Cardiac septum (tissue), 1 donor: ENCODE measurements around the gene MOB3B. TPM values are rescaled to one million over a fixed set of nuclear protein-coding genes. Genes with fewer than 3 reads are reported as not detected.
"Not testable (repeated sequence)": the region's sequence is repeated elsewhere in the genome, so short reads cannot be mapped to it uniquely, and the experiment has no call there.

ENCODE experiments used
- DNase-seq: peaks from one replicate; pipeline ENCODE4 v3.0.0-alpha.2; 2020; ENCODE audit warnings: low spot score
- intact Hi-C: fragments of 100-400 bp; cut with DNase I; formaldehyde crosslinking; loops from one replicate; pipeline ENCODE4 v1.14.0; 2022
- total RNA-seq: library from RNA; stranded (reverse); fragmentation: NEBNext Ultra II Directional; extraction: Animal tissue kit (Norgen Biotek cat#: 25700); gene quantifications from one replicate; pipeline ENCODE4 v1.2.1, GENCODE V29; 2021
- donor health status: DM: no; HTN: no; CAD: no.

Gene MOB3B
- total RNA-seq, 1 donor from 2014 or later: 0.51 TPM

DNA sequence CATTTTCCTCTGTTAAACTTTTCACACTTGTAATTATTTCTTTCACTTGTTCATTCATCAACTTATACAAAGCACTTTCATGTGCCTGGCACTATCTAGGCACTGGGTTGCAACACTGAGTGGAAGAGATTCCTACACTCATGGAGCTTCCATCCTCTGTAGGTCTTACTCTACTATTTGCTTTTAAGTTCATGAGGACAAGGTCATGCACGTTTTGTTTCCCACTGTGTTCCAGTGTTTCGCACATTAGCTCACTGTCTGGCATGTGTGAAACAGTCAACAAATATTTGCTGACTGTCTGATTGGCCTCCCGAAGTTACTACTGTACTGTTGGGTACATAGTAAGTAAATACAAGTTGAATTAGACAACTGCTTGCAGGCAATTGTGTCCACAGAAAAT, 93.4 kb downstream of the MOB3B start:
- intact Hi-C loops: no loop called here
- no peak for DNase-seq

DNA sequence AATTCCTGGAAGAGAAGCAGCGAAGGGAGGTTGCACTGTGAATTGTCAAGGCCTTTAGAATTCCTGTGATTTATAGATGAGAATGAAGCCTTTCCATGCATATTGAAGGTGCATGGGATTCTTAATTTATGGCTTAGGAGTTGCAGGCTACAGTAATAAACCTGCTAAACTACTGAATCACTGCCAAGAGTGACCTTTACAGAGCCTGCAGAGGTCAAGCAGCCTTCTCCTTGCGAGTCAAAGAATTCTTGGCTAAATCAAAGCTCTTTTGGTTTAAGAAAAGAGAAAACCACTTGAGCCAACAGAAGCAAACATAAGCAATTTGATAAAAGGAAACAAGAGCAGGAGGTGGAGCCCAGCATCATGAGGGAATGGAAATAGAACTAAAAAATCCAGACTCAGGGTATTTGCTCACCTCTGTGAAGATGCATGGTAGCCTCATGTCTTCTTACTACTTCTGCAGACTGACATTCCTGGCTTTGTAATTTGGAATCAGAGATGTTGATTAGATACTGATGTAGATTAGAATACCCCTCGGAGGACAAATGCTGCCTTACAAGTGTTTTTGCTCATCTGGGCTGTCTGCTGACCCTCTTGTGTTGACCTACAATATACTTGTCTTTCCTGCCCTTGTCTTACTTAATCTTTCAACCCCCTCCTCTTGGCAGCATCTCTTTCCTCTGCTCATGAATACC, 95.8 kb downstream of the MOB3B start:
- intact Hi-C loops: no loop called here
- DNase-seq: no peak

DNA sequence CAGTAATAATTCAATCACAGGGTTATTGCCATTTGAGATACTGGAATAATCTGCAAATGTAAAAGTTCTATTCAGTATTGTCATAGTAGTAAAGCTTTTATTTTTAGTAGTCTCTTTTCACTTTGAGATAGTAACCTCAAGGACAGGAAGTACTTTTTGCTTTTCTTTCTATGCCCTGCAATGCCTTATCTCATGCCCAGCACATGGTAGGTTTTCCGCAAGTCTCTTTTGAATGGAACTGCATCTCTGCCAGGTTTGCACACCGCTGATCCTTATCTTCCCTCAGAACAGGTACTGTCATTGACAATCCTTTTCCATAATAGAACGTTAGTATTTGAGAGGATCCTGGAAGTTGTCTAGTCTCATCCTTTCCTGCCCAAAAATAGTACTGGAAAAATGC, 97.3 kb downstream of the MOB3B start:
- no peak for DNase-seq
- intact Hi-C loops: no loop called here

DNA sequence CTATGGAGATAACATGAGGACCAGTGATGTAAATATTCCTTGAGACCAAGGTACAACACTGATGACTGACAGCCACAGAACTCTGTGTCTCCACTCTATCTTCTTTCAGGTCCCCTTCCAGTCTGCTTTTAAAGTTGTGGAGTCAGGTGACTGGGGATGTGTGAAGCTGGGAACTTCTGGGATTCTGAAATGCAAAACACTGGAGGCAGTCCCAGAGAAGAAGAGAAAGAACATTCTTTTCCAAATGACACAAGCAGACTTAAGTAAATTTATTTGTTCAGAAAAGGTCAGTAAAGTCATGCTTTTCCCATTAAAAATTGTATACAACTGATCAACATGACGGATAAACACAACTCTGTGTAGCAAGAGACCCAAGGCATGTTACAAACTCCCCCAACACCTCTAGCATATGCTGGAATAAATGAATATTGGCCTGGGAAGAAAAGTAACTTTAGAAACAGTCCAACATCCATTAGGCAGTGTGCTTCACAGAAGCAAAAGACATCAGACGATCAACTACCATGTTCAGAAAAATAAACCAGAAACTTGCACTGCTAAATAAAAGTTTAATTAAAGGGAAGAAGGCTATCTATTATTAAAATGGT, 98.0 kb downstream of the MOB3B start:
- DNase-seq: no peak
- intact Hi-C loops: no loop called here

DNA sequence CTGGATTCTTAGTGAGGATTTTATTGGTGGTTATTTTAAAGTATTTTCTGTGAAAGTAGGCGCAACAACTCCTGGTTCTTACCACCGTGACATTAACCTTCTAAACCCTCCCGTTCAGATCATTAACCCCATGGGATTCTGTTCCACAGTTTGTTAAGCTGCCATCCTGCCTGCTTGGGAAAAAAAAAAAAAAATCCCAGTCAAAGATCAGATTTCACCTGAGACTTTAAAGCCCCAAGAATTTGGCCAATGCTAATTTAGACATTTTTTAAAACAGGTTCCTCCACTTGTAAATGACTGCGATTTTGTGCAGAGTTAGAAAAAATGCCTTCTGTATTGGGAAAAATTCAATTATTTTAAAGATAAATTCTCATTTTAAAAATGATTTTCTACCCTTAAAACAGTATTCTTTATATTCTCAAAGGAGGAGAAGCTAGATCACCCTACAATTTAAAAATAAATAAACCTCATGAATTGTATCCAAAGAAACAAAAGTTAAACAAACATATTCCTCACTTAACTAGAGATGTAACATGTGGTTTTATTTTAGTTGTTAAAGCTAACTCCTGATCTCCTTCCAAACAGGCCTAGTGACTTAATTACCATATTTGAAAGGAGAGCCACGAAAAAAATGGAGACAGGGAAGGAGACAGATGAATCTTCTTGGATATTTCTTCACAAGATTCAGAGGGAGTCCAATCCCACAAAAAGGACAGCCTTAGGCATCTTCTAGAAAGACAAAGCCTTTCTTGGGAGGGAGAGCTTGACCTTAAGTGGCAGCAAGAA, 98.7 kb downstream of the MOB3B start:
- DNase-seq: no peak
- intact Hi-C loops: no loop called here

DNA sequence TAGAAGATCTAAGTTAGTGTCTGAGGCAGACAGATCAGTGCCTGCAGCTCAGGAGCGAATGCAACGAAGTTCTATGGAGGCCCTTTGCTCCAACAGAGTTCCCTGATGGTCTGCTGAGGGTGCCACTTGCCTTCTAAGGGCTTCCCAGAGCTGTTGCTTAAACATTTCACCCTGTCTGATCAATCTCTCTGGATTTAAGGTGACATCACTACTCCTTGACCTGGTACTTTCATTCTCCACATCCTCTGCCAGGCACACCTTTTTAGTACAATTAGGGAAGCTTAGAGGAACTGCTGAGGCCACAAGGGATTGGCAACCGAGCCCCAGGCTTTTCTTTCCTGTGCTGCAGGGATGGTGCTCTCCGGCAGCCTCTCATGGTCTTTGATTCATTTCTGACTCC, 99.7 kb downstream of the MOB3B start:
- no peak for DNase-seq
- intact Hi-C loops: no loop called here

DNA sequence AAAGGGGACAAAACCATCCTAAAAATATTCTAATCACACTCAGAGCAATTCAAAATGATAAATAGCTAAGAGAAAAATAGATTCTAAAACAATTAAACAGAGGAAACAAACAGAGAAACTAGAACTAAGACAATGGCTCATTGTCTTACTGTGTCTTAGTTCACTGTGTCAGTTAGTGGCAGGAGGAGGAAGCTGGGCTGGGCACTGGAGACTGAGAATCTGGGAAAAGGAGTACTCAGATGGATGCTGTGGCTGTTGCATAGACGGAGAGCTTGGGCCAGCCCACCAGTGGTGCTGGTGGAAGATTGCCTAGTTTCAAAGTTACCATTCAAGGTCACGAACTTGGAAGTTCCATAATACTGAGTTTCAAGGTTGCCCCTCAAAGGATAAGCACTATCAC, 100.2 kb downstream of the MOB3B start:
- intact Hi-C loops: no loop called here
- no peak for DNase-seq

DNA sequence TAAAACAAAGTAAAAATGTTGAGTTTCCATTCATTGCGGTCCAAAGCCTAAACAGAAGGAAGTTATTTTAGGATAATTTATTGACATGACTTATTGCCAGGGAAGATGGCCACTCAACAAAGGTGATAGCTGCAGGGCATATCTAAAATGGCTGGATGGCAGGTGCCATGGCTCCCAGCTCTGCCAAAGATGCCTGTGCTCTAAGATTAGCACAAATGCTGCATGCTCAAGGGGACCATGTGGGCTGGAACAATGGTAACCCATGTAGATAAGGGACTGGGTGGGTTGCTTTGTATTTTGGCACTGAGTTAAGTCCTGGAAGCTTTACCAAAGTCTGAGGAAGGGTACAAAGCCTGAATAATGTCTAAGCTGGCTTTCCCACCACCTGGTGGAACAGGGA, 101.1 kb downstream of the MOB3B start:
- intact Hi-C loops: no loop called here
- DNase-seq: no peak

DNA sequence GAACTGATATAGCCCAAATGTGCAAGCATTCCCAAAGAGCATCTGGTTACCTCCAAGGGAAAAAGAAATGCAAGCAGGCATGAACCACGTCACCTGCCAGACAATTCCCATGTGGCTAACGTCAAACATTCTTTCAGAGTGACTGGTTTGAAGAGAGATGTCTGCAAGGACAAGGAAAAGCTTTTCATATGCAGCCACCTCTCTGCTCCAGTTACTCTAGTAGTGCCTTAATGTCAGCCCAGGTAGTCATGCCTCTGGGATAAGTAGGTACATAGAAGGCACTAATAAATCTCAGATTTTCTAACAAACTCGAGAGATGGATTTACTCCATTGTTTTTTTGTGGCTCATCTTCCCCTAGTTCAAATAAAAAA, 102.4 kb downstream of the MOB3B start:
- intact Hi-C loops: no loop called here
- DNase-seq: no peak

DNA sequence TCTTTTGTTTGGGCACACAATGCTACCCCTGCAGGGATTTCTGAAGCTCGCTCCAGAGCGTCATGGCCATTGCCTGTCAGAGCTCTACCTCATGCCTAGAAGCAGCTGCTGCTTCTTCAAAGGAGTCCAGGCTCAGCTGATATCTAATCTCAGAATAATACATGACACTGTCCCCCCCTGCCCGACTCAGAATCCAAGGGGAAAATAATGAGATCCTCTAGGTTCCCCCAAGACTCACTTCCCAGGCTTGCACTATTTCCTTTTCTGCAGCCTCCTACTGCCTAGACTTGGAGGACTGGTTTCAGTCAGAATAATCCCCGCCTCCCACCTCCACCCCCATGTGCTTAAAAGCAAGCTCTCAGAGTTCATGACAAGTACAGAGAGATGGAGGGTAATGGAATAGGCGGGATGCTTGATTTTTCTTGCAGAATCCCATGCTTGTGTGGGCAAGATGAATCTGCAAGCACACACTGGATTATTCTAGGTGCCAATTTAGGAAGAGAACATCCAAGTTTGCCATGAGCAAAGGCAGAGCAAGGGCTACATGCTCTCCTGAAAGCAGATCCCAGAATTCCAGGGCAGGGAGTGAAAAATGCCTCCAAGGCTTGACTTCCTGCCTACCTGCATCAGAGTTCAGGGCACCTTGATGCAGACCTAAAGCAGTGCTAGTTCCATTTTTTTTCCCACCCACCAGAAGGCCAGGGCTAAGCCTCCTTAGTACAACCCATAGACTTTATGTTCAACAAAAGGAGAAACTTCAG, 102.9 kb downstream of the MOB3B start:
- DNase-seq: no peak
- intact Hi-C loops: no loop called here

DNA sequence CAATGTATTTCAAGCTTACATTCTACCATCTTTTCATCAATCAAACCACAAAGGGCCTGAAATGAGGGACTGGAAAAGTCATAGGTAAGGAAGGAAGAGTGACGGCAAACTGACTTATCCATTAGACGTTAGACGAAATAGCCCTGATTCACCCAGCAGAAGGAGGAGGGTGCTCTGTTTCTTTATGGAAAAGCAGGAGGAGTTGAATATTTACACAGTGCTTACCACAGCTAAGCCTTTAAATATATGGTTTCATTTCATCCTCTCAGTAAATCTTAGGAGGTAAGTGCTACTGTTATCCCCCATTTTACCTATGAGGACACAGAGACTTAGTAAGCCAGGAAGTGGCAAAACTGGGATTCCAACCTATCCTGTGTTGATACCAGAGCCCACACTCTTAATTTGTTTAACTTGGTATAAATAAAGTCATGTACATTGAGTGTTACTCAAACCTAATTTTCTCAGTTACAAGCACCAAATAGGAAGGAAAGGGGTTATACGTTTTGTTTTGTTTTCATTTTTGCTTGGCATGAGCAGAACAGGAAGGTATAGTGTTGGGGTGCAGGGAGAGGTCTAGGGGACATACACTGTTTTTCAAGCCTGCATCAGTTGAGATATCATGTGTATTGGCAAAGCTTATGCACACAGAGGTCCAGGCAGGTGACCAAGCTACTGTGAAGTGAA, 103.6 kb downstream of the MOB3B start:
- DNase-seq: no peak
- intact Hi-C loops: no loop called here

DNA sequence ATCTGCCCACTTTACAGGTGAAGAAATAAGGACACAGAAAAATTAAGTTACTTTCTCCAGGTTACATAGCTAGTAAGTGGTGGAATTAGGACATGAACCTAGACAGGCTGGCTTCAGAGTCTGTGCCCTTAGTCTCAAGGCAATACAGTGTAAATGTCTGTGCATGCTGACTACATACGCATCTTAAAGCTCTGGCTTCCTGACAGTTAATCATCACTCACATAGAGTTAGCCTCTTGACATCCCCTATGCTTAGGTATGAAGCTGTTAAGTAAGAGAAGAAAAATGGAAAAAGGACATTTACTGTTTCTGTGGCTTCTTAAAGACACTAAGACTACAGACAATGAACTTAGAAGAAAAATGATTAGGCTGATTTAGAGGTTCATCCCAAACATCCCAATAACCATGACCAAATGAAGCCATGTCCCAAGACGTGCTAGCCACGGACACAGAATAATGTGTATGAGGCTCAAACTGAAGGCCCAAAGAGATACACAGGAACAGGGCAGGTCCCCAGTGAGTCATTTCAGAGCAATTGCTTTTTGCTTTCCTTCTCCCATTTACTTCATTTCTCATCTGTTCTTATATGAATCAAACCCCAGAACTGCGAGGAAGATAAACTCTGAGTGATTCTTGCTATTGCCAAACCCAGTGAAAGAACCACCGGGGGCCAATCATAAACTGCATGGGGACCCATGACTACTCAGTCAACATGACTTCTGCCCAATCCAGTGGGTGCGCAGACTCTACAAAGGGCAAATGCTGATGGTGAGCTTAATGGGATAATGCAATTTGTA, 105.5 kb downstream of the MOB3B start:
- DNase-seq: no peak
- intact Hi-C loops: no loop called here

DNA sequence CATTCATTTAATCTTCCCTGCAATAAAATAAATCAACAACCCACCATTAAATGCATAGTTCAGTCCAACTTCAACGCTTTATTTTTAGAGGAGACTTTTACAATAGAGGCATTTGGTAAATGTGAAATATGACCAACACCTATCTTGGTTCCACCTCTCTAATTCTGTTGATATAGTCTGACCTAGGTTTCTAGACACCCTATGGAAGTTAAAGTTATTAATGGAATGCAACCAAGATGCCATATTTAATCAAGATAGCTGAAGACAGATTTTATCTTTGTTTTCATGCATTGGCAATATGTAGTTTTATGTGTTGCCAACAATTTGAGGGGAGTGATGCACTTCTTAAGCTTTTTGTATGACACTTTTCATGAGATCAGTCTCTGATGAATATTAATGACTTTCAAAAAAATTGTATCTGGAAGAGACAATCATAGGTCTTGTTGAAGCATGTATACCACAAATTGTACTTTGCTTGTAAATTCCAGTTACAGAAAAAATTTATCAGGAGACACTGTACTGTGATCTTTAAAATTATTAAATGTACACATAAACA, 107.3 kb downstream of the MOB3B start:
- intact Hi-C loops: no loop called here
- DNase-seq: no peak

DNA sequence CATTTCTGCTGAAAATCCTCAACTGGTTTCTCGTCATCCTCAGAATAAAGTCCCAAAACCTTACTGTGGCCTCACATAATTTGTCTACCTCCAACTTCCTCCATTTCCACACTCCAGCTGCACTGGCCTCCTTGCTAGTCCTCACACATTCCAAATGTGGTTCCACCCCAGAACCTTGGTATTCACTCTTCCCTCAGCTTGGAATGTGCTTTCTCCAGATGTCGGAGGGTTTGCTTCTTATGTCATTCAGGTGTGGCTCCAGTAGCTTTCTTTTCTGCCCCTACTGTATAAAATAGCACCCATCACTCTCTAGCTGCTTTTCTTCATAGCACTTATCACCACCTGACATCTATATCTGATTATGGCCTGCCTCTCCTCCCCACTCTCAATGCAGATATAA, 108.0 kb downstream of the MOB3B start:
- intact Hi-C loops: no loop called here
- no peak for DNase-seq

DNA sequence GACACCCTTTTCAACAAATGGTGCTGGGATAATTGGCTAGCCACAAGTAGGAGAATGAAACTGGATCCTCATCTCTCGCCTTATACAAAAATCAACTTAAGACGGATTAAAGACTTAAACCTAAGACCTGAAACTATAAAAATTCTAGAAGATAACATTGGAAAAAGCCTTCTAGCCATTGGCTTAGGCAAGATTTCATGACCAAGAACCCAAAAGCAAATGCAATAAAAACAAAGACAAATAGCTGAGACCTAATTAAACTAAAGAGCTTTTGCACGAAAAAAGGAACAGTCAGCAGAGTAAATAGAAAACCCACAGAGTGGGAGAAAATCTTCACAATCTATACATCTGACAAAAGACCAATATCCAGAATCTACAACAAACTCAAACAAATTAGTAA, 110.1 kb downstream of the MOB3B start:
- intact Hi-C loops, DNase-seq: not testable (repeated sequence)

DNA sequence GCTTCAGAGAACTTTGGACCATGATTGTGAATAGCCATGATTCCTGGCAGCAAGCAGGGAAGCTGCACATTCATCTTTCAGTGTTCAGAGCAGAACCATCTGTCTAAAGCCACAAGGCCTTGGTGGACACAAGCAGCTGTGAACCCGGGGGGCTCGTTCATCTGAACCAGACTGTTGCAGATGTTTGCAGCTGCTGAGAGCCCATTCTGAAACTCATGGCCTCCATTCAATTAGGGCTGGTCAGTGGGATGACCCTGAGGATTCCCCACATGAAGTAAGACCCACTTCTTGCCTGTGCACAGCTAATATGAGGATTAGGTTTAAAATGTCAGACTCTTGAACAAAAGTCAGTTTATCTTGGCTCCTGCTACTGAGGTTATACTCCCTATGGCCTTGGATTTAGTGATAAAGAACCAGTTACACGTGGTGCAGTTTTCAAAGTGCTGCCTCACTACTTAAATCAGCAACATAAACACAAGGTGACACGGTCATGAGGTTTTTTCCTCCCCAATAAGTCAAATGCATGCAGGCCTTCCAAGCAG, 115.3 kb downstream of the MOB3B start:
- DNase-seq: no peak
- intact Hi-C loops: no loop called here

DNA sequence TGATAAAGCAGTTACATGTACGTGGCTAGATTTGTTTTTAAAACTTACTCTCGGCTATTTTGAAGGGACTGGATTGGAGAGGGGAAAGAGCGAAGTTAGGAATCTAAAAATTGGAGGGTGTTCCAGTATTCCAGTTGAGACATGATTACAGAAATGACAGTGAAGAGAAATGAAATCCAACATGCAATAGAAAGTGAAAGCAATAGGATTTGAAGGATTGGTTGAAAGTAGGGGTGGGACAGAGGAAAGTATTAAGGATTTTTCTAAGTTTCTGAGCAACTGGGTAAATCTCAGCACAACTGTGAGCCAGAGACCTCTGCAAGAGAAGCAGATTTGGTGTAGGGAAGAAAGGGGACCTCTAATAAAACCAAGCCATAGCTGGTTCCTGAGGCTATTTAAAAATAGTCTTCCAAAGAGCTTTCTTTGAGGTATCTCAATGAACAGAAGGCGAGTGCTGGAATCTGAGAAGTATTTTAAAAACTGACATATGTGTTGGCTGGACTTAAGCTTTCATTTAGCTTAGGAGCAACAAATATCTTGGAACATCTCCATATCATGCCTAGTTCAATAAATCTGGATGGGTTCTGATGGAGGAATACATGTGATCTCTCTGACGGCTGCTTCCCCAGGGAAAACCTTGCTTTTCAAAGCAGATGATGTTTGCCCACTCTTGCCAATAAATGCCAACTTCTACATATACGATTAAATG, 115.9 kb downstream of the MOB3B start:
- intact Hi-C loops: no loop called here
- DNase-seq: no peak

DNA sequence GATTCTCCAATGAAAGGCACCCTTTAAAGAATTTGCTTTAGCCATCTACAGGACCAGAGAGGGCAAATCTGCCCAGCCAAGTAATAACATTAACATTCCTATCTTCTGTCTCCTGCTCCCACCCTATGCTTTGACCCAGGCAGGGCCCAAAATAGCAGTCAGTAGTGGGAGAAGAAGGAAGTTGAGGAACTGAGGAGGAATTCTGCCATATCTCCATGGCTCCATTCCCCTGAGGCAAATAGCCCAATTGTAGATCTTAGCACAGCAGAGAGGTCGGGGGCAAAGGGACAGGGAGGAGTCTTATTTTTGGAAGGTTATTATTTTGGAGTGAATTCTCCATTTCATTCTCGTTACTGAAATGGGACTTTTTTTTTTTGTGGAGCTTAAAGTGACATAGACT, 116.7 kb downstream of the MOB3B start:
- DNase-seq: no peak
- intact Hi-C loops: no loop called here
